Prostate gland (tissue), 2 donors: ENCODE results near the gene ST6GALNAC4.

Experiments
- POLR2A ChIP-seq: fragments of 450-650 bp; IDR thresholded peaks from one replicate; pipeline ENCODE4 v1.6.1; 2016; ENCODE audit warnings: antibody characterized with exemption, mild to moderate bottlenecking
- TF ChIP-seq, protein P1 (sequence below), 4 experiments: fragments of 200-600 bp in 2 of 4; fragments of 450-650 bp in 2 of 4; sonication (generic) in 2 of 4; IDR thresholded peaks; 1 replicate in 3 of 4; 2 replicates in 1 of 4; pipeline ENCODE4 v1.5.1; 2016 to 2019; ENCODE audit warnings: antibody characterized with exemption in 4 of 4, mild to moderate bottlenecking in 2 of 4, moderate library complexity in 2 of 4

DNA sequence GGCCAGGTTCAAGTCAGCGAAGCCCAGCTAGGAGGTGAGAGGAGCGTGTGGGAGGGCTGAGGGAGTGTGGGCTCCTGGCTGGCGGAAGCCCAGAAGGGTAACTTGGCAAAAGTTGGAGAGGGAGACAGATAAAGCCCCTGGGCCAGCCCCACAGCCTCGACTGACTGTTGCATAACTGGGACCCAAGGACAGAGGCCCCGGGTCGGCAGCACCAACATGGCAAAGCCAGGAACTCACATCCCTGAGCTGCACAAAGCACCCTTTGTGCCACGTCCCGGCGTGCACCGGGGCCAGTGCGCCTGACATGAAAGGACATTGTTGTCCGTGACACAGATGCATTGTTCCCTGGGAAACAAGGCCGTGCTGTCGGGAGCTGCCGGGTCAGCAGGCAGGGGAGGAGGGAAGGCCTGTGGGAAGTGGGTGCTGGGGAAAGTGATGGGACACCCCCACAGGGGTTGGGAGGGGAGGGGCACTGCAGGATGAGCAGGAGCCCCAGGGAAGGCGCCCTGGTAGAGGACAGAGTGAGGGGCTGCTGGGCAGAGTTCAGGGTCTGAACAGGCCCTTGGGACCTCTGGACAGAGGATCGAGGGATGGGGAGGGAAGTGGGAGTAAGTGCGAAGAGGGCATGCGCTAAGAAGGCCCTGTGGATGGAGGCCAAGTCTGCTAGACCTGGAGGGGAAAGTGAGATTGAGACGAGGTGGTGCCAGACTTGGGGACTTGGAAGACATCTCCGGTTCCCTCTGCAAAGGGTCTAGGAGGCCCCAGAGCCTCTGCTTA, 33.9 kb upstream of the ST6GALNAC4 start:
- TF ChIP-seq, protein P1, sequence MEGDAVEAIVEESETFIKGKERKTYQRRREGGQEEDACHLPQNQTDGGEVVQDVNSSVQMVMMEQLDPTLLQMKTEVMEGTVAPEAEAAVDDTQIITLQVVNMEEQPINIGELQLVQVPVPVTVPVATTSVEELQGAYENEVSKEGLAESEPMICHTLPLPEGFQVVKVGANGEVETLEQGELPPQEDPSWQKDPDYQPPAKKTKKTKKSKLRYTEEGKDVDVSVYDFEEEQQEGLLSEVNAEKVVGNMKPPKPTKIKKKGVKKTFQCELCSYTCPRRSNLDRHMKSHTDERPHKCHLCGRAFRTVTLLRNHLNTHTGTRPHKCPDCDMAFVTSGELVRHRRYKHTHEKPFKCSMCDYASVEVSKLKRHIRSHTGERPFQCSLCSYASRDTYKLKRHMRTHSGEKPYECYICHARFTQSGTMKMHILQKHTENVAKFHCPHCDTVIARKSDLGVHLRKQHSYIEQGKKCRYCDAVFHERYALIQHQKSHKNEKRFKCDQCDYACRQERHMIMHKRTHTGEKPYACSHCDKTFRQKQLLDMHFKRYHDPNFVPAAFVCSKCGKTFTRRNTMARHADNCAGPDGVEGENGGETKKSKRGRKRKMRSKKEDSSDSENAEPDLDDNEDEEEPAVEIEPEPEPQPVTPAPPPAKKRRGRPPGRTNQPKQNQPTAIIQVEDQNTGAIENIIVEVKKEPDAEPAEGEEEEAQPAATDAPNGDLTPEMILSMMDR (IDR thresholded peaks at IDR 0.05), result no peak
- TF ChIP-seq POLR2A, result no peak
